Panc1 (cell line): ENCODE data around the gene PPP2R3A. TPM values are rescaled to one million over a fixed set of nuclear protein-coding genes. Genes with fewer than 3 reads are reported as not detected.

ENCODE experiments used
- ATAC-seq: fragments of 200-7000 bp; cut with Tn5 transposase; 2 replicates; pipeline ENCODE4 v1.9.1; 2020; ENCODE audit warnings: mild to moderate bottlenecking, moderate library complexity
- BruUV-seq: library from RNA; stranded (reverse); fragments of 400-500 nt; replicated peaks from 2 replicates; lab custom pipeline; 2021; lab: Mats Ljungman, UMichigan
- CTCF ChIA-PET: fragments of 300-600 bp; sonication (Branson Sonifier 250); formaldehyde crosslinking; loops from one replicate; lab custom pipeline; 2022; ENCODE audit warnings: antibody characterized with exemption; lab: Charles Lee
- POLR2A ChIA-PET: fragments of 300-600 bp; sonication (Branson Sonifier 250); formaldehyde crosslinking; loops from one replicate; lab custom pipeline; 2022; ENCODE audit warnings: antibody characterized with exemption; lab: Charles Lee
- DNase-seq: peaks from one replicate; pipeline ENCODE4 v3.0.0-alpha.2; 2010; ENCODE audit warnings: low read depth, low spot score
- H3K27ac ChIP-seq: 2 replicates; pipeline ENCODE4 v1.5.1; 2011; ENCODE audit warnings: mild to moderate bottlenecking, low read length, inconsistent platforms
- H3K27me3 ChIP-seq: fragments of 200-500 bp; sonication (Bioruptor generic); 2 replicates; pipeline ENCODE4 v1.6.0; 2014; ENCODE audit warnings: low read length, inconsistent platforms; ENCODE audit not compliant: control insufficient read depth, insufficient read depth
- H3K36me3 ChIP-seq: fragments of 200-500 bp; sonication (Bioruptor generic); 2 replicates; pipeline ENCODE4 v1.5.1; 2014; ENCODE audit warnings: inconsistent platforms, mild to moderate bottlenecking, low read length, moderate library complexity; ENCODE audit not compliant: control insufficient read depth, insufficient read depth
- H3K4me1 ChIP-seq: 2 replicates; pipeline ENCODE4 v1.5.1; 2011; ENCODE audit warnings: inconsistent platforms, mild to moderate bottlenecking, low read length, moderate library complexity; ENCODE audit not compliant: control insufficient read depth, insufficient read depth
- H3K4me3 ChIP-seq, 2 experiments: 2 replicates each; pipeline ENCODE4 v1.5.1; 2011 to 2012; ENCODE audit warnings: low read depth in 2 of 2, low read length in 2 of 2, mild to moderate bottlenecking in 2 of 2, inconsistent platforms in 1 of 2, moderate library complexity in 1 of 2
- H3K9me3 ChIP-seq: fragments of 200-500 bp; sonication (Bioruptor generic); 2 replicates; pipeline ENCODE4 v1.5.1; 2014; ENCODE audit warnings: low read depth, mild to moderate bottlenecking, inconsistent platforms, low read length, moderate library complexity; ENCODE audit not compliant: control insufficient read depth, insufficient read depth
- POLR2AphosphoS5 ChIP-seq: IDR thresholded peaks from 2 replicates; pipeline ENCODE4 v1.6.1; 2012; ENCODE audit warnings: mild to moderate bottlenecking, low read depth, low read length, moderate library complexity
- SIN3A ChIP-seq: IDR thresholded peaks from 2 replicates; pipeline ENCODE4 v1.6.1; 2012; ENCODE audit warnings: low read depth, mild to moderate bottlenecking, low read length, moderate library complexity, borderline replicate concordance; ENCODE audit not compliant: insufficient read depth
- TCF7L2 ChIP-seq: IDR thresholded peaks from 2 replicates; pipeline ENCODE4 v1.6.1; 2011; ENCODE audit warnings: mild to moderate bottlenecking, low read depth, low read length, inconsistent platforms
- in situ Hi-C: cut with HindIII; loops from 2 replicates; pipeline ENCODE4 v1.10.0; 2016; ENCODE audit warnings: low sequenced_read_pairs, low pct_unique_long_range_greater_than_20kb
- intact Hi-C: fragments of 100-400 bp; cut with micrococcal nuclease; formaldehyde crosslinking; loops from one replicate; pipeline ENCODE4 v1.10.0; 2022; ENCODE audit not compliant: unreplicated experiment
- total RNA-seq: library from RNA; stranded (reverse); gene quantifications from one replicate; pipeline ENCODE4 v1.2.1, GENCODE V29; 2021; ENCODE audit not compliant: unreplicated experiment
- TF ChIP-seq, protein P1 (sequence below): fragments of 450-650 bp; IDR thresholded peaks from 2 replicates; pipeline ENCODE4 v1.5.1; 2017; ENCODE audit warnings: mild to moderate bottlenecking
- TF ChIP-seq, protein P2 (sequence below), 2 experiments: IDR thresholded peaks; 2 replicates each; pipeline ENCODE4 v1.6.1; 2011 to 2012; ENCODE audit warnings: low read depth in 2 of 2, control low read depth in 1 of 2, low read length in 1 of 2, mild to moderate bottlenecking in 1 of 2, moderate library complexity in 1 of 2; ENCODE audit not compliant: insufficient read depth in 1 of 2

PPP2R3A gene
- total RNA-seq, 1 experiment from 2014 or later = 8.1 TPM

DNA sequence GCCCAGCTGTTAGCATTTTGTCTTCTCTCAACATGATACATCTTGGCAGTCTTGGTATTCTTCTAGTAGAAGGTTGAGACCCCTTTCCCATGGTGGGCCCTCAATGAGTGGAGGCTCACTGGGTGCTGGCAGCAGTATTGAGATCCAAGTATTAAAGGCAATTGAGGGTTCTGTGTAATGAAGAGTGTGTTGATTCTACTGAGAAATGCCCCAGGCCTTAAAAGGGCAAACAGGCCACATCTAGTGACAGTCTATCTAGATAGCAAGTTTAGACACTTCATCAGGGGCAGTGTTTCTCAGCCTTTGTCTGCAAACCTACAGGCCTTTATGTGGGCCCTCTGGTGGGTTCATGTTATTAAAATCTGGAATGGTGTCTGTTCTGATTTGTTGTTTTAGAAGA is 9.5 kb downstream of the PPP2R3A start:
- Histone ChIP-seq H3K9me3 (no peaks in the 10 kb centered on the region), H3K36me3 (no peaks in the 10 kb centered on the region), H3K27ac (no peak overlapping the region), H3K4me3 (no peak overlapping the region), H3K27me3 (no peaks in the 10 kb centered on the region), H3K4me1 (0 out of 2 replicates have a peak, but pooled peaks cover 2% of the 10 kb centered on the region)
- POLR2A ChIA-PET = no interaction called here
- DNase-seq = no peak
- intact Hi-C loops = no loop called here
- CTCF ChIA-PET = no interaction called here
- ATAC-seq = no peak
- BruUV-seq = no TSS peak
- in situ Hi-C loops = no loop called here
- TF ChIP-seq, protein P1, sequence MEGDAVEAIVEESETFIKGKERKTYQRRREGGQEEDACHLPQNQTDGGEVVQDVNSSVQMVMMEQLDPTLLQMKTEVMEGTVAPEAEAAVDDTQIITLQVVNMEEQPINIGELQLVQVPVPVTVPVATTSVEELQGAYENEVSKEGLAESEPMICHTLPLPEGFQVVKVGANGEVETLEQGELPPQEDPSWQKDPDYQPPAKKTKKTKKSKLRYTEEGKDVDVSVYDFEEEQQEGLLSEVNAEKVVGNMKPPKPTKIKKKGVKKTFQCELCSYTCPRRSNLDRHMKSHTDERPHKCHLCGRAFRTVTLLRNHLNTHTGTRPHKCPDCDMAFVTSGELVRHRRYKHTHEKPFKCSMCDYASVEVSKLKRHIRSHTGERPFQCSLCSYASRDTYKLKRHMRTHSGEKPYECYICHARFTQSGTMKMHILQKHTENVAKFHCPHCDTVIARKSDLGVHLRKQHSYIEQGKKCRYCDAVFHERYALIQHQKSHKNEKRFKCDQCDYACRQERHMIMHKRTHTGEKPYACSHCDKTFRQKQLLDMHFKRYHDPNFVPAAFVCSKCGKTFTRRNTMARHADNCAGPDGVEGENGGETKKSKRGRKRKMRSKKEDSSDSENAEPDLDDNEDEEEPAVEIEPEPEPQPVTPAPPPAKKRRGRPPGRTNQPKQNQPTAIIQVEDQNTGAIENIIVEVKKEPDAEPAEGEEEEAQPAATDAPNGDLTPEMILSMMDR = no peak
- TF ChIP-seq POLR2AphosphoS5 (no peak), SIN3A (no peak), TCF7L2 (no peak)
- TF ChIP-seq, protein P2, sequence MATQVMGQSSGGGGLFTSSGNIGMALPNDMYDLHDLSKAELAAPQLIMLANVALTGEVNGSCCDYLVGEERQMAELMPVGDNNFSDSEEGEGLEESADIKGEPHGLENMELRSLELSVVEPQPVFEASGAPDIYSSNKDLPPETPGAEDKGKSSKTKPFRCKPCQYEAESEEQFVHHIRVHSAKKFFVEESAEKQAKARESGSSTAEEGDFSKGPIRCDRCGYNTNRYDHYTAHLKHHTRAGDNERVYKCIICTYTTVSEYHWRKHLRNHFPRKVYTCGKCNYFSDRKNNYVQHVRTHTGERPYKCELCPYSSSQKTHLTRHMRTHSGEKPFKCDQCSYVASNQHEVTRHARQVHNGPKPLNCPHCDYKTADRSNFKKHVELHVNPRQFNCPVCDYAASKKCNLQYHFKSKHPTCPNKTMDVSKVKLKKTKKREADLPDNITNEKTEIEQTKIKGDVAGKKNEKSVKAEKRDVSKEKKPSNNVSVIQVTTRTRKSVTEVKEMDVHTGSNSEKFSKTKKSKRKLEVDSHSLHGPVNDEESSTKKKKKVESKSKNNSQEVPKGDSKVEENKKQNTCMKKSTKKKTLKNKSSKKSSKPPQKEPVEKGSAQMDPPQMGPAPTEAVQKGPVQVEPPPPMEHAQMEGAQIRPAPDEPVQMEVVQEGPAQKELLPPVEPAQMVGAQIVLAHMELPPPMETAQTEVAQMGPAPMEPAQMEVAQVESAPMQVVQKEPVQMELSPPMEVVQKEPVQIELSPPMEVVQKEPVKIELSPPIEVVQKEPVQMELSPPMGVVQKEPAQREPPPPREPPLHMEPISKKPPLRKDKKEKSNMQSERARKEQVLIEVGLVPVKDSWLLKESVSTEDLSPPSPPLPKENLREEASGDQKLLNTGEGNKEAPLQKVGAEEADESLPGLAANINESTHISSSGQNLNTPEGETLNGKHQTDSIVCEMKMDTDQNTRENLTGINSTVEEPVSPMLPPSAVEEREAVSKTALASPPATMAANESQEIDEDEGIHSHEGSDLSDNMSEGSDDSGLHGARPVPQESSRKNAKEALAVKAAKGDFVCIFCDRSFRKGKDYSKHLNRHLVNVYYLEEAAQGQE (IDR thresholded peaks at IDR 0.05; ENCODE audit: insufficient read depth in 1 of 2, low read depth in 2 of 2, low read length in 1 of 2) = no peak

DNA sequence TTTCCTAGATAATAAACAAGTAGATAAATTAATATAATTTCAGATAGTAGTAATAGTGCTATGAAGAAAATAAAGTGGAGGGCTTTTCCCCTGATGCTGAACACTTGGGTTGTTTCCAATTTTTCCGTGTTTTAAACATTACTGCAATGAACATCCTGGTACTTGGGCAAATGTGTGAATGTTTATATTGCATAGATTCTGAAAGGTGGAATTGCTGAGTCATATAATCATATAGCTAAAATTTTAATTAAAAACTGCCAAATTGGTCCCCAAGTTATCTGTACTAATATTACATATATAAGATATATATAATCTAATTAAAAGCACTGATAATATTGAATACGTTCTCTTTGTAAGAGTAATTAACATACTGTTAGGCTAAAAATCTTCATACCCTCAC is 10.0 kb downstream of the PPP2R3A start:
- no peaks in the 10 kb centered on the region for H3K36me3 ChIP-seq
- no peak for ATAC-seq

More for the DNA sequence above, 10.0 kb downstream of the PPP2R3A start:
- CTCF ChIA-PET = no interaction called here
- BruUV-seq = no TSS peak
- H3K4me1 ChIP-seq = 0 out of 2 replicates have a peak, but pooled peaks cover 2% of the 10 kb centered on the region
- POLR2A ChIA-PET = no interaction called here
- intact Hi-C loops = no loop called here
- in situ Hi-C loops = no loop called here
- no peak for DNase-seq
- no peak overlapping the region for H3K4me3 ChIP-seq
- H3K27ac ChIP-seq = no peak overlapping the region
- TF ChIP-seq, protein P1 = no peak
- TF ChIP-seq TCF7L2 (no peak), SIN3A (no peak), POLR2AphosphoS5 (no peak)
- TF ChIP-seq, protein P2 (IDR thresholded peaks at IDR 0.05; ENCODE audit: insufficient read depth in 1 of 2, low read depth in 2 of 2, low read length in 1 of 2) = no peak
- H3K27me3 ChIP-seq = no peaks in the 10 kb centered on the region
- no peaks in the 10 kb centered on the region for H3K9me3 ChIP-seq
